Type B pancreatic cell (in vitro differentiated cells): ENCODE data around the gene SPACA6. TPM values are rescaled to one million over a fixed set of nuclear protein-coding genes. Genes with fewer than 3 reads are reported as not detected.
A peak's percentile ranks its signal among the peaks of the same experiment; 100 is the strongest.

Source experiments
- DNase-seq: peaks from one replicate; pipeline ENCODE4 v3.0.0; 2021; ENCODE audit warnings: mixed read lengths; ENCODE audit not compliant: unreplicated experiment; ENCODE audit errors: extremely low spot score
- H3K27ac Mint-ChIP-seq: 2 replicates; pipeline ENCODE4 v1.8.0; 2021; ENCODE audit warnings: mild to moderate bottlenecking, mixed read lengths
- H3K27me3 Mint-ChIP-seq: 2 replicates; pipeline ENCODE4 v1.8.0; 2021; ENCODE audit warnings: mixed read lengths
- H3K36me3 Mint-ChIP-seq: 2 replicates; pipeline ENCODE4 v1.8.0; 2021; ENCODE audit warnings: mixed read lengths
- H3K4me1 Mint-ChIP-seq: one replicate; pipeline ENCODE4 v1.8.0; 2021; ENCODE audit warnings: mixed read lengths; ENCODE audit not compliant: unreplicated experiment
- H3K4me3 Mint-ChIP-seq: 2 replicates; pipeline ENCODE4 v1.8.0; 2021; ENCODE audit warnings: mild to moderate bottlenecking, mixed read lengths
- H3K9me3 Mint-ChIP-seq: 2 replicates; pipeline ENCODE4 v1.8.0; 2021; ENCODE audit warnings: mixed read lengths
- microRNA-seq: library from miRNA; unstranded; fragments of <30 nt; microRNA quantifications from one replicate; pipeline ENCODE4, GENCODE V29; 2020
- total RNA-seq: library from RNA; stranded (reverse); gene quantifications from 2 replicates; pipeline ENCODE4 v1.2.1, GENCODE V29; 2021; ENCODE audit warnings: low replicate concordance
- TF ChIP-seq, protein P1 (sequence below): fragments of 200-600 bp; sonication (generic); conservative IDR thresholded peaks from 2 replicates; pipeline ENCODE4 v1.5.0; 2021; ENCODE audit warnings: antibody characterized with exemption, mild to moderate bottlenecking

SPACA6 gene
- total RNA-seq, 1 donor from 2014 or later: 28.7 TPM

GRCh38 chr19:51750400-51751094 is 57.4 kb downstream of the SPACA6 start:
- no peak for DNase-seq
- no peaks in the 10 kb centered on the region for H3K27me3 Mint-ChIP-seq
- H3K9me3 Mint-ChIP-seq: no peaks in the 10 kb centered on the region
- H3K27ac Mint-ChIP-seq: no peak overlapping the region
- TF ChIP-seq, protein P1, sequence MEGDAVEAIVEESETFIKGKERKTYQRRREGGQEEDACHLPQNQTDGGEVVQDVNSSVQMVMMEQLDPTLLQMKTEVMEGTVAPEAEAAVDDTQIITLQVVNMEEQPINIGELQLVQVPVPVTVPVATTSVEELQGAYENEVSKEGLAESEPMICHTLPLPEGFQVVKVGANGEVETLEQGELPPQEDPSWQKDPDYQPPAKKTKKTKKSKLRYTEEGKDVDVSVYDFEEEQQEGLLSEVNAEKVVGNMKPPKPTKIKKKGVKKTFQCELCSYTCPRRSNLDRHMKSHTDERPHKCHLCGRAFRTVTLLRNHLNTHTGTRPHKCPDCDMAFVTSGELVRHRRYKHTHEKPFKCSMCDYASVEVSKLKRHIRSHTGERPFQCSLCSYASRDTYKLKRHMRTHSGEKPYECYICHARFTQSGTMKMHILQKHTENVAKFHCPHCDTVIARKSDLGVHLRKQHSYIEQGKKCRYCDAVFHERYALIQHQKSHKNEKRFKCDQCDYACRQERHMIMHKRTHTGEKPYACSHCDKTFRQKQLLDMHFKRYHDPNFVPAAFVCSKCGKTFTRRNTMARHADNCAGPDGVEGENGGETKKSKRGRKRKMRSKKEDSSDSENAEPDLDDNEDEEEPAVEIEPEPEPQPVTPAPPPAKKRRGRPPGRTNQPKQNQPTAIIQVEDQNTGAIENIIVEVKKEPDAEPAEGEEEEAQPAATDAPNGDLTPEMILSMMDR: no peak
- H3K4me3 Mint-ChIP-seq: no peak overlapping the region
- H3K36me3 Mint-ChIP-seq: no peaks in the 10 kb centered on the region
- no peaks in the 10 kb centered on the region for H3K4me1 Mint-ChIP-seq

DNA sequence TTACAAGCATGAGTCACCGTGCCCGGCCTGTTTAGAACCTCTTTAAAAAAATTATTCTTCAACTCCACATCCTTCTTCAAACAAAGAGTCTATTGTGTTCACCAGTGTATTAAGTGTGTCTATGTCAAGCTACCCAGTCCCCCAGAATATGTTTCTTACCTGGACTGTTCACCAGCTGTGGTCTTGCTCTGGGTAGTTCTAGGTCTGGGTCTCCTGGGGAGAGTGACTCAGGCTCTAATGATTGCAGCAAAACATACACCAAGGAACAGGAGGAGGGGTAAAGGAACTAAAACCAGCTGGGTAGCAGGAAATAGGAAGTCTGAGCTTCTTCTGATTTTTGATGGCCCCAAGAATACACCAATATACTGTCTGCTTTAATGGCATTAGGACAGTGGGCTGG is 58.5 kb downstream of the SPACA6 start, which contains the start of gene FPR1:
Gene FPR1, minus strand, starts transcription at position 224 of the 400 bp plus-strand sequence. CDS start 4,884 bp downstream, outside the sequence.
- H3K9me3 Mint-ChIP-seq: no peaks in the 10 kb centered on the region
- H3K4me3 Mint-ChIP-seq: no peak within 1 kb of the TSS
- TF ChIP-seq, protein P1: no peak
- DNase-seq: no peak
- H3K27ac Mint-ChIP-seq: no peak within 1 kb of the TSS
- no peaks in the 10 kb centered on the region for H3K36me3 Mint-ChIP-seq
- no peaks in the 10 kb centered on the region for H3K4me1 Mint-ChIP-seq
- no peaks in the 10 kb centered on the region for H3K27me3 Mint-ChIP-seq

- H3K27ac Mint-ChIP-seq: no peak overlapping the region
- H3K4me1 Mint-ChIP-seq: no peaks in the 10 kb centered on the region
- H3K36me3 Mint-ChIP-seq: no peaks in the 10 kb centered on the region
- TF ChIP-seq, protein P1: no peak
- H3K27me3 Mint-ChIP-seq: no peaks in the 10 kb centered on the region
- no peak overlapping the region for H3K4me3 Mint-ChIP-seq
- DNase-seq: no peak
- no peaks in the 10 kb centered on the region for H3K9me3 Mint-ChIP-seq
Observed at GRCh38 chr19:51754109-51754508, 61.0 kb downstream of the SPACA6 start.

DNA sequence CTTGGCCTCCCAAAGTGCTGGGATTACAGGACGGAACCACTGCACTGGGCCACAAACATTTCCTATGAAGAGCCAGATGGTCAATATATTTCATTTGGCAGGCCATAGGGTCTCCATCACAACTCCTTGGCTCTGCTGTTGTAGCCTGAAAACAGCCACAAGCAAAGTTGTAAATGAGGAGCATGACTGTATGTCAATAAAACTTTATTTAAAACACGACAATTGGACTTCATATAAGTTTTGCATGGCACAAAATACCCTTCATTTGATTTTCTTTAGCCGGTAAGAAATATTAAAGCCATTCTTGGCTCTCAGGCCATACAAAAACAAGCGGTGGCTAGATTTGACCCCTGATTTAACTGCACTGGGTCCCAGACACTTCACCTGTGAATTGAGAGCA is 61.6 kb downstream of the SPACA6 start:
- H3K4me3 Mint-ChIP-seq: no peak overlapping the region
- H3K27ac Mint-ChIP-seq: no peak overlapping the region
- H3K36me3 Mint-ChIP-seq: no peaks in the 10 kb centered on the region
- no peaks in the 10 kb centered on the region for H3K27me3 Mint-ChIP-seq
- TF ChIP-seq, protein P1: no peak
- DNase-seq: no peak
- no peaks in the 10 kb centered on the region for H3K4me1 Mint-ChIP-seq
- no peaks in the 10 kb centered on the region for H3K9me3 Mint-ChIP-seq

Small RNA genes within 50 kb of the gene (microRNA-seq; reads per million reads assigned to microRNA genes)
- gene MIR125A (5,137 reads per million, percentile 92 among the genes with 10 or more reads in this experiment), gene MIR99B (22,323 reads per million, percentile 98 among the genes with 10 or more reads in this experiment), gene MIRLET7E (7,917 reads per million, percentile 94 among the genes with 10 or more reads in this experiment)

Other genes with a start within 250 kb of the SPACA6 start
- gene SIGLEC8, start 234.9 kb upstream of the SPACA6 start, total RNA-seq: not detected in 2 replicates
- gene CEACAM18, start 214.8 kb upstream of the SPACA6 start, total RNA-seq: 0.19 TPM in 1 of 2 replicates, not detected in the other
- gene SIGLEC12, start 191.5 kb upstream of the SPACA6 start, total RNA-seq: not detected in 2 replicates
- gene SIGLEC6, start 161.7 kb upstream of the SPACA6 start, total RNA-seq: not detected in 2 replicates
- gene ZNF175, start 122.0 kb upstream of the SPACA6 start, total RNA-seq: 7.9 and 14.0 TPM in 2 replicates
- gene SIGLEC5, start 62.9 kb upstream of the SPACA6 start, total RNA-seq: not detected in 2 replicates
- gene SIGLEC14, start 46.5 kb upstream of the SPACA6 start, total RNA-seq: not detected in 2 replicates
- gene HAS1, start 30.7 kb downstream of the SPACA6 start, total RNA-seq: not detected in 2 replicates
- not detected in 2 replicates for gene FPR1, start 58.5 kb downstream of the SPACA6 start, total RNA-seq
- gene FPR2, start 67.8 kb downstream of the SPACA6 start, total RNA-seq: not detected in 2 replicates
- gene FPR3, start 101.8 kb downstream of the SPACA6 start, total RNA-seq: not detected in 2 replicates
- 14.7 and 21.3 TPM in 2 replicates for gene ZNF577, start 194.6 kb downstream of the SPACA6 start, total RNA-seq
- 23.6 and 28.8 TPM in 2 replicates for gene ZNF649, start 211.7 kb downstream of the SPACA6 start, total RNA-seq
- gene ZNF613, start 234.1 kb downstream of the SPACA6 start, total RNA-seq: 8.9 and 9.3 TPM in 2 replicates